A673 (cell line): ENCODE measurements around the gene ATP10D.

Experiments used
- EZH2 ChIP-seq: fragments of 200-600 bp; sonication (generic); IDR thresholded peaks from 2 replicates; pipeline ENCODE4 v1.6.1; 2017; ENCODE audit warnings: borderline replicate concordance, low read depth, mild to moderate bottlenecking, mixed read lengths, antibody characterized with exemption, low read length; ENCODE audit not compliant: poor library complexity, severe bottlenecking
- TF ChIP-seq, protein P1 (sequence below): fragments of 300-800, 200-600 bp; sonication (generic); conservative IDR thresholded peaks from 2 replicates; pipeline ENCODE4 v1.5.1; 2017; ENCODE audit warnings: low read depth, mild to moderate bottlenecking, antibody characterized with exemption, low read length, moderate library complexity, mixed read lengths

GRCh38 chr4:47619691-47620090, 134.6 kb downstream of the ATP10D start:
- TF ChIP-seq, protein P1, sequence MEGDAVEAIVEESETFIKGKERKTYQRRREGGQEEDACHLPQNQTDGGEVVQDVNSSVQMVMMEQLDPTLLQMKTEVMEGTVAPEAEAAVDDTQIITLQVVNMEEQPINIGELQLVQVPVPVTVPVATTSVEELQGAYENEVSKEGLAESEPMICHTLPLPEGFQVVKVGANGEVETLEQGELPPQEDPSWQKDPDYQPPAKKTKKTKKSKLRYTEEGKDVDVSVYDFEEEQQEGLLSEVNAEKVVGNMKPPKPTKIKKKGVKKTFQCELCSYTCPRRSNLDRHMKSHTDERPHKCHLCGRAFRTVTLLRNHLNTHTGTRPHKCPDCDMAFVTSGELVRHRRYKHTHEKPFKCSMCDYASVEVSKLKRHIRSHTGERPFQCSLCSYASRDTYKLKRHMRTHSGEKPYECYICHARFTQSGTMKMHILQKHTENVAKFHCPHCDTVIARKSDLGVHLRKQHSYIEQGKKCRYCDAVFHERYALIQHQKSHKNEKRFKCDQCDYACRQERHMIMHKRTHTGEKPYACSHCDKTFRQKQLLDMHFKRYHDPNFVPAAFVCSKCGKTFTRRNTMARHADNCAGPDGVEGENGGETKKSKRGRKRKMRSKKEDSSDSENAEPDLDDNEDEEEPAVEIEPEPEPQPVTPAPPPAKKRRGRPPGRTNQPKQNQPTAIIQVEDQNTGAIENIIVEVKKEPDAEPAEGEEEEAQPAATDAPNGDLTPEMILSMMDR, result no peak
- no peak for TF ChIP-seq EZH2
